NCI-H1048 (cell line): ENCODE data around the gene SDK2.

ENCODE experiments used
- DNase-seq: peaks from one replicate; lab custom pipeline; 2025; lab: John Stamatoyannopoulos, UW

Gene SDK2

DNA sequence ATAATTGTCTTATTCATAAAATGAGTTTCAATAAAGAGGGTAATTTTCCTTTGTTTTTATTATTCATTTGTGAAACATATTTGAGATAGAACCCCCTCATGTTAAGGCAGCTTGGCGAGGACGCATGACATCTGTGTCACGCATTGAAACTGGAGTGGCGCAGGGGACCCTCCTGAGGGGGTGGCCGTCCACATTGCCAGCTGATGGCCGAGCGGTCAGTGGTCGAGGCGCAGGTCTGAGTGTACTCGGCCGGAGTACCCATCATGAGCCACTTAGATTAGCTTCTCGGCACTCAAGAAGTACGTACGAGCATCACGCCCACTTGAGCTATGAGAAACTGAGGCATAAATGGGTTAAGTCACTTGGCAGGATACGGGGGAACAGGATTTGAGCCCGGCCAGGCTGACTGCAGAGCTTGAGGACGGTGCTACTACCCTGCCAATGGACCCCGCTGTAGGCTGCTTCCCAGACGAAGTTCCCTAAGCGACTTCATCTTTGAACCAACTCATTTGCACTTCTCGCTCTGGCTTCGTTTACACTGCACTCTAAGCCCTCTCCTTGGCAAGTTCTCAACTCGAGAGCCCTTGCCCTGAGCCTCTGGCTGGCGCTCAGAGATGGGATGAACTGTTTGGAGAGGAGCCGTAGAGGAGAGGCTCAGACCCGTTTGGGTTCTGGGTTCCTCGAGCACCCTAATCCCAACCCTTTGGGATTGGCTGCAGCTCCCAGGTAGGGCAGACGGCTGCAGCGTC, 91.8 kb downstream of the SDK2 start:
- DNase-seq, result no peak

DNA sequence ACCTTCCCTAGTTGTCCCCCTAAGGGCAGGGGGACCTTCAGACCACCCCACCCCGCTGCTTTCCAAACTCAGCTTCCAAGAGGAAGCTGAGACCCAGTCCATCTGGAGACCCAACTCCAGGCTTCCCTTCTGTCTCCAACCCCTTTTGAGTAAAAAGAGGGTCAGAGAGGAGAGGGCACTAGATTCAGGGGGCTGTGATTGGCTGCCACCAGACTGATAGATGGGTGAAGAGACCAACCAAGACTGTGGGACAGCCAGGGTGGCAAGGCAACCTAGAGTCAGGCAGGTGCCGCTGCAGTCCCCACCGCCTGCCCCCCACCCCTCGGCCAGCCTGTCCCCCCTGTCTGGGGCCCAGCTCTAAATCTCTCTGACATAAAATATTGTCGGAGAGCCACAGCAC, 92.5 kb downstream of the SDK2 start:
- no peak for DNase-seq

DNA sequence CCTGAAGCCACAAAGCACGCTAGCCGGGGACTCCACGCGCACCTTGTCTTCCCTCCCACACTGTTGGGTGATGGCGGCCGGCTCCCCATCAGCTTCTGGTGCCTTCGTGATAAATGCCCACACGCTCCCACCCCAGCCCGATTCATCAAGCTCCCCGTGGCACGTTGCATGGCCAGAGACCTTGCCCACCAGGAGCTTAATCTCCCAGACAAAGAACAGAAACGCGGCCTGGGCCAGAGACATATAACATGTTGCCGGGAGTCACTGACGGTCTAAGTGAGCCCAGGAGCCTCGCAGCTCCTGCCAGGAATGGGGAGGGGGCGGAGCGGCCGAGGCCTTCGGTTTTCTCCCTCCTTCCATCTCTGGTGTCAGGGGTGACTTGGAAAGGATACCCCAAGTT, 93.1 kb downstream of the SDK2 start:
- no peak for DNase-seq

DNA sequence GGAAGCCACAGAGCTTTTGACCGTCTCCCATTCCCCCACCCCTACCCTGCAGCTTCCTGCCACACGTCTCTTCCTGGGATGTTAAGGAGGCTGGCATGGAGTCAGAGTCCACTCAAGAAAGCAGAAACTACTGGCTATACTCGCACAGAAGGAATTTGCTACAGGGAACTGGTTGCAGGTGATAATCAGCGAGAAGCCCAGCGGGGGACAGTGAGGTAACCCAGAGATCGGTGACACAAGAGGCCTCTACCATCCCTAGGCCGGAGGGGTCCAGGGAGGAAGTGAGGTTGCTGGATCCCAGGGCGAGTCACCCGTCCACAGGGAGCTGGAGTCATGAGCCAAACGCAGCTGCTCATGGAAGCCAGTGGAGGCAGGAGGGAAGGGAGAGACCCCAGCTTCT, 93.7 kb downstream of the SDK2 start:
- no peak for DNase-seq

DNA sequence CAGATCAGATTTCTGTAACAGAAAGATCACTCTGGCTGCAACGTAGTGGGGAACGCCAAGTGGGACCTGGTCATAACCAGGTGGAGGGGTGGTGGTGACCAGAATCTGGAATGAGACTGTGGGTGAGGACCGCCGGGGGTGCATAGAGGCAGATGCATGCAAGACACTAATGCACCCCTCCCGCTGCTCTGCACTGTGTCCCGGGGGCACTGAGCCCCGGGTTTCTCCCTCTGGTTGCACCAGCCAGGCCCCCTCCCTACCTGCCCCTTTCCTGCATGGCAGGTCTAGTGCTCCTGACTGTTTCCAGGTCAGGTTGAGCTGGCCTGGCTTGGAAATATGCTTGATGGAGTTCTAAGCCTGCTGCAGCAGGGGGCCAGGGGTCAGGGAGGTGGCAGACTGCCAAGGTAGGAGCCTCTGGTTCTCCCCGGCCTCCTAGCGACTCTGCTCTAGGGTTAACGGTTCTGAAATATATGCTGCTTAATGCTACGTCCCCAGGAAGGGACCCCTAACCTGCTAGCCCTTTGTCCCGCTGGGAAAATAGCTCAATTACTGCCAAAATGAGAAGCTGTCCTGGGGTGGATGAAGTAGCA, 94.3 kb downstream of the SDK2 start:
- no peak for DNase-seq

DNA sequence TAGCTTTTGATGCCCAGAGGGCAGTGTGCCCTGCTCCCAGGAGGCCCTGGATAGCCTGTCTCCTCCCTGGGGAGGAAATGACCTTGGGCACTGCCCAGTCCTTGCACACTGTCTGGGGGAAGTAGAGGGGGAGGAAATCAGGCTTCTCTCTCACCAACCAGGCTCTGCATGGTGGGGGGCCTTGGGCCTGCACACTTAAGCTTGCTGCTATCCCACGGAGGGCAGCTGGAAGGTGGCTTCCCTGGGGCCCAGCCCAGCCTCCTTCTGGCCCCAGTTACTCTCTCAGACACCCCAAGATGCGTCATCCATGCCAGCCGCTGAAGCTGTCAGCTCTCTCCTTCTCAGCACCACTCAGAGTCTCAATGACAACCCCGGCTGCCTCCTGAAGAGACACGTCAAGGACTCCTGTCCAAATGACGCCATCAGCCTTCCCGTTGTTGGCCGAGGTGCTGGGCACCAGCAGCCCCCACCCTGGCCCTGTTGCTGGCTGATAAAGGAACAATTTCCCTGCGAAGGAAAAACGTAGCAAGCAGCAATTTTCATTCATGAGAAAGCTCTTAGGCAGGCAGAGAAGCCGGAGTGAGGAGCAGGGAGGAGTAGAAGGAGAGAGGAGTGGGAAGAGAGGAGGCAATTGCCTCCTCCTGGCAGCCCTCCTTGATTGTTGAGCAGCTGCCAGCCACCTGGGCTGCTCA, 95.5 kb downstream of the SDK2 start:
- no peak for DNase-seq

DNA sequence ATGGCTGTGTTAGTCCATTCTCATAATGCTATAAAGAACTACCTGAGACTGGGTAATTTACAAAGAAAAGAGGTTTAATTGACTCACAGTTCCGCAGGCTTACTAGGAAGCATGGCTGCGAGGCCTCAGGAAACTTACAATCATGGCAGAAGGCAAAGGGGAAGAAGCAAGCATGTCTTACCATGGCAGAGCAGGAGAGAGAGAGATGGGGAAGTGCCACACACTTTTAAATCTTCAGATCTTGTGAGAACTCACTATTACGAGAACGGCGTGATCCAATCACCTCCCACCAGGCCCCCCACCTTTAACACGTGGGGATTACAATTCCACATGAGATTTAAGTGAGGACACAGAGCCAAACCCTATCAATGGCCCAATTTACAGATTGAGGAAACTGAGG, 96.5 kb downstream of the SDK2 start:
- DNase-seq, result no peak

DNA sequence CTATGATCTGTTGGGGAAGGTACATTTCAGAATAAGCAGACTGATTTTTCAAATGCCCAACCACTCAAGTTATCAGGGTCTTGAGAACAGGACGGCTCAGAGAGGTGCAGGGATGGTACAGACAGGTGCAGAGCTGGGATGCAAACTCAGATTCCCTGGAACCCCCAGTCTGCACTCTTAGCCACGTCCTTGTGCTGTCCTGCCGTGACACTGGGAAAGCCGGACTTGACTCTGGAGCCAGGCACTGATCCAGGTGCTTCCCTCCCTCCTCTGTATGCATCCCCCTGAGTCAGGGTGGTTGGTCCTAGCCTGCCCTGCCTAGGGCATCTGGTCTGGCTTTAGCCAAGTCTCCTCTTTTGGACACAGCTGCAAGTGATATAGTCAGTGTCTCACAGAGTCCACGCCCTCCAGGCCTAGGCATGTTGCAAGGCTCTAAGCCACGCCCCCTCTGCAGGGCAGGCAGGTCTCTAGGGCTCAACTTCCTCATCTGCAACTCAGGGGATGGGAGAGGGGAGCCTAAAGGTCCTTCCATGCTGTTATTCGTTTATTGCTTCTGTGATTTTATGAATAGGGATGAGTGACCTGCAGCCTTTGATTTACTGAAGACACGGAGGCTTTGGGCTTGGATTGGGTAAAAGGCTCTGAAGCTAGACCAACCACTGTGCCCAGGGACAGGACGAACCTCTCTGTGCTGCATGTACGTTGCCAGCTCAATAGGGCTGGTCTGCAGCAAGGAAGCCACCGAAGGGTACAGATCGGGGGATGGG, 97.3 kb downstream of the SDK2 start:
- DNase-seq, result no peak

DNA sequence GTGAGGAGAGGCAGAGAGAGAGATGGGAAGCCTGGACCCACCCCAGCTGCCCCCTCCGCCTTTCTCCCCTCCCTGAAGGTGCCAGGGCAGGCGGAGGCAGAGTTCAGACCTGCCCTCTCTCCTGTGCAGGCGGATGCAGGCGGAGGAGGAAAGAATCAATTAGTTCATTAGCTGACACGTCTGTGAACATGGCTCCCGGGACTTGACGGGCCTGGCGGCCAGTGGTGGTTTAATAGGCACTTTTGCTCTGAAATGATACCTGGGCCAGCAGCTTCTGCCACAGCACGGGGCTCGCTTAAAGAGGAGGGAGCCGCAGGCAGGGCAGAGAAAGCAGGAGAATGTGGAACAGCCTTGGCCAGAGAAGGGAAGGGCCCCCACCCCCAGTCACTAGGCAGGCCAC, 98.1 kb downstream of the SDK2 start:
- no peak for DNase-seq

DNA sequence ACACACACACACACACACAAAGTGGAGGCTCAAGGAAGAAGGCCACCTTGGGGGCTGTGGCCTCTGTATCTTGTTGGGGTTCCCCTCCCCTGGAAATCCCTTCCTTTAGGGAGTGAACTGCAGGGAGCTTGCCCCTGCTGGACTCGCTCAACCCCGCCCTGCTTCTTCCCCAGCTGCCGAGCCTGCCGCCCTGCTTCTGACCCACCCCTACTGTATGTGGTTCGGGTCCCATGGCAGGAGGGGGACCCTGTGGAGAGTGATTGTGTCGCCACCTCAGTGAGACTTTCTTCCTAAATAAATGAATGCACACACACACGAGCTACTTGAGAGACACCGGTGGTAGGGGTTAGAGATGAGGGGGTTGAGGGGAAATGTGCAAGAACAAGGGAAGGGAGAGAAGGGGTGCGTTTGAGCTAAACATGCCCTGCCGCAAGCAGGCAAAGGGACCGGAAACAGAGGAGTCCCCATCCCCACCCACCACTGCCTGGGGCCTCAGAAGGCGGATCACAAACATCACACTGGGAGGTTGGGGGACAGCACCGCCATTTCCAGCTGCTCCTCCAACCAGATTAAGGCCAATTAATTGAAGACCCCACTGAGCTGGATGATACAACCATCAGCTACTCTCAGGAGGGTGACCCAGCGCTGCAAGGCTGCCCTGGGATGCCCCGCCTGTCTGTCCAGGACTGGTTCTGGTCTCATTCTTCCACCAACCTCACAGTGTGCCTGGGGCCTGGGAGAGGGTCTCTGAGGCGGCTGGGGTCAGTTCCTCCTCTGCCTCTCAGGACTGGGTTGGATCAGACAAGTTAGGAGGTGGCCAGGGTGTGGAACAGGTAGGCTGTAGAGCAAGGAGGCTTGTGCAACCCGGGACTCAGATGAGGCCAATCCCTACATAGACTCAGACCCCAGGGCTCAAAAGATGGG, 98.9 kb downstream of the SDK2 start:
- DNase-seq, result no peak

DNA sequence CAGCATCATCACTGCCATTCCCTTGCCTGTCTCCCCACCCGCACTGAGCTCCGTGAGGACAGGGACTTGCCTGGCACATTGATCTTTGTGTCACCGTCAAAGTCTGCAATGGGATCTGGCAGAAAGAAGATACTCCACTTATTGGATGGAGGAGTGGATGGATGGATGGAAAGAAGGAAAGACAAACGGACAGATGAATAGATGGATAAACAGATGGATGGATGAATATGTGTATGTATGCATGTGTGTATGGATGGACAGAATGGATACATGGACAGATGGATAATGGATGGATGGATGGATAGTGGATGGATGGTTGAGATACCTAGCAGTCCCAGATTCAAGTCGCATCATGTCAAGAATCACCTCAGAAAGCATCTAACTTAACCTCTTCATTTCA, 99.9 kb downstream of the SDK2 start:
- no peak for DNase-seq

DNA sequence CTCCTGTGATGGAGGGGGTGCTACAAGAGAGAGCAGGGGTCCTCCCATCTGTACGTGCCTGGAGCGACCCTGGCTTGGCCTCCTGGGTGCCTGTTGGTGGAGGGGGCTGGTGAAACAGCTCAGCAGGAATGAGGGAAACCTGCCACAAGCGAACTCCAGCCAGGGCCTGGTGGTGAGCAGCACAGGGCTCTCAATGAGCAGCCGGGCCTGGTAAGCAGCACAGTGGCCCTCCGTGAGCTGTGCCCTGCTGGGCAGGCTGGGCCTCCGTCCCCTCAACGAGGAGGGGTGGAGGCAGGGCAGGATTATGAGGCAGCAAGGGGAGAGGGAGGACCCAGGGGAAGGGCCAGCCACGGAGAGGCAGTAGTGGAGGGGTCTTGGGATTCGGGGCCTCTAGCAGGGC, 101.9 kb downstream of the SDK2 start:
- DNase-seq, result no peak

DNA sequence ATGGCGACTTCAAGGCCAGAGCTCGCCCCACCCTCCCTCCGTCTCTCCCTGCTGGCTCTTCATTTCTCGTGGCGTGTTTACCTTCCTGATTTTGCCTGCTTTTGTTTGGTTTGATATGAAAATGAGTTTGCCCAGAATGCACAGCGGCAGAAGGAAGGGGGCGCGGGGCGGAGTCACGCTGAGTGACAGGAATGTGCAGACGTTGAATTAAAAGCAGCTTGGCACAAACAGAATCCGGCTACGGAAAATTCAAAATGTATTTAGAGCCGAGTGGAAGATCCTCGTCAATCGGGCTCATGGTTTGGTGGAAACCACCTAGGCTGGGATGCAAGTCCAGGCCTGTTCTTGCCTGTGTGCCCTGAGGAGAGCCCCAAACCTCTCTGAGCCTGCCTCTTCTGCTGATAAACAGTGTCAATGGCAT, 102.7 kb downstream of the SDK2 start:
- DNase-seq, result no peak

DNA sequence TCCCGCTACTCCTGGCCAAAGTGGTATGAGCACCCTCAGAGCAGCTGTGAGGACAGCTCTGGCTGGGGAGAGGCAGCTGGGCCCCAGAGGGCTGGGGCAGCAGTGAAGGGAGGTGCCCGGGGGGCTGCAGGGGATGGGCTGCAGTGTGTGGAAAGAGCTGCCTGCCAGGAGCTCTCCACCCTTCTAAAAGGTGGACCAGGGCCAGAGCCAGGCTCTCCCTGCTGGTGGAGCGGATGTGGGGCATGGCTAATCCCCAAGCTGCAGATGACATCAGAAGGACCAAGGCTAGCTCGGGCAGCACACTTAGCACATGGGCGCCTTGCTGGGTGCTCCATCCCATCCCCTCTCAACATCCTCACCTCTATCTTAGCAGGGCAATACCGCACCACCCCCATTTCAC, 103.1 kb downstream of the SDK2 start:
- no peak for DNase-seq

DNA sequence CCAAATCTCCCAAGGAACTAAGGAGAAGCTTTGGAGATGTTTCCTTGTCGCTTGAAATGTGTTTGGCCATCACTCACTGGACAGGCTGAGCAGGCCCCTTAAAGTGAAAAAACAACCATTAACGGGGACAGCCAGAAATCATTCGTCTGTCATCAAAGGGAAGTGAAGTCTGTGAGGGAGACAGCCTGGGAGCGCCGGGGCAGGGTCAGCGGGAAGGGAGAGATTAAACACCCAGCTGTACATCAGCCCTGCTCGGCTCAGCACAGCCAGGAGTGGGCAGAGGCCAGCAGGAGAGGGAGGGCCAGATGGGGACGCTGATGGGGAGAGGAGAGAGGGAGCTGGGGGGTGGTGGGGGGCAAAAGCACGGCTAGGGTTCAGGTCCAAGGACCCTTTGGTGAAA, 105.1 kb downstream of the SDK2 start:
- DNase-seq, result no peak

DNA sequence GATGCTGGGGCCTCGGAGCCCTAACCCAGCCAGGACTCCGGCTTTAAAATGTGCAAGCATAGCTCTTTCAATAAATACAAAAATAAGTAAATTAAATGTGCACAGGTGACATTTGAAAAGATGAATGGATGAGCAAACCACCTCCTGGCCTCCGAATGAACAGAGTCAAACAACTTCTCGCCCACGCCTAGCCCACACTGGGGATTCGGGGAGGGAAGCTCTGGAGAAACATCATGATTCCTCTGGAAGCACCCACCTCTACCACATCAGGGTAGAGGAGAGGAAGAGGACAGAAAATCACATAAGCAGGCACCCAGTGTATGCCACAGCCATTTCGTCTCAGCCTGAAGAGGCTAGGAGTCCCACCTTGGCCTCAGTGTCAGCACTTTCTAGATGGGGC, 105.8 kb downstream of the SDK2 start:
- no peak for DNase-seq

DNA sequence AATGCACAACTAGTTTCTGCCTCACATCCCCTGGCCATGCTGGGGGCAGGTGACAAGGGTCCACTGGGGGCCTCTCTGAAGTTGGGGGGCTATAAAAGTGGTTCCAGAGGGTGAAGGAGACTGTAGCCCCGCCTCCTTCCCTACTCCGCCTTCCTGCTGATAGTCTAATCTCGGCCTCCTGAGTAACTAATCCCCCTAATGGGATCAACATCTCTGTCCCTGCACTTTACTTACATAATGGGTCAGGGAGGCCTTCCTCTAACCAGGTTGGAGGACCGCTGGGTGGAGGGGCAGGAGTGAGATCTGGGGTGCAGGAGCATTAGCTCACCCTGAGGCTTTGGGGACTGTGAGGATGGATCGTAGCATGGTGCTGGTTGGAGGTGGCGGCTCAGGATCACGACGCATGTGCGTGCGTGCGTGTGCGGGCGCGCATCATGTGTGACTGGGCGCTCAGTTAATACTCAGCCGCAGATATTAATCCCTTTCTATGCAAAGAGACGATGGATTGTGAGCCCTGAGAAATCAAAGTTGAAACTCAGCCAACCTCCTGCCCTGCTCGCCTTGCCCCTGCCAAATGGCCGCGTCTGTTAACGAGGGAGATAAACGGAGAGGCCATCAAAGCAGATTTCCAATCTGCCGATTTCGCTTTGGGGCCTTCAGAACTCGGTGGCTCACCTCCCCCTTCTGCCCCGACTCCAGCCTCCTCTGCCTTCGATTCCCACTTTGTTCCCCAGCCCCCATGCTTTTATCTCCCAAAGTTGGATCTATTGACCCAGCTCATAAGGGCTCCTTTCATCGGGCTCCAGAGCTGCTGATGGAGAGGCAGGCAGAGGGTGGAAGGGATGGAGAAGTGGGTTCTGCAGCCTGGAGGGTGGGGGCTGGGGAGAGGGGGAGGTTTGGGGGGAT, 107.3 kb downstream of the SDK2 start:
- no peak for DNase-seq

DNA sequence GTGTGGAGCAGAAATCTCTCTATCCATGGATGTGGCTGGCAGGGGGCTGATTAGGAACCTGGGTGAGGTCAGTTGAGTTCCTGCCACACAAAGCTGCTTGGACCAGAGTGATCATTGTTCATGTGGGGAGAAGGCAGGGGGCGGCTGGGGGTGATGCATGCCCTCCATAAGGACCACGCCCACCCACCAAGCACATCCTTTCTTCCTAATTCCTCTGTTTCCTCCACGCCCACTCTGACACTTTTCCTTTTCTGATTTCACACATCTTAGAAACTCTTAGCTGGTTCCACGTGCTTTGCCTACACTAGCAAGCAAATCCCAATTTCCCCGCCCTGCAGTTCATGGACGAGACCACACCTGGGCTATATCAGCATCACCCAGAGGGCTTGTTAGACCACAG, 108.5 kb downstream of the SDK2 start:
- DNase-seq, result no peak

DNA sequence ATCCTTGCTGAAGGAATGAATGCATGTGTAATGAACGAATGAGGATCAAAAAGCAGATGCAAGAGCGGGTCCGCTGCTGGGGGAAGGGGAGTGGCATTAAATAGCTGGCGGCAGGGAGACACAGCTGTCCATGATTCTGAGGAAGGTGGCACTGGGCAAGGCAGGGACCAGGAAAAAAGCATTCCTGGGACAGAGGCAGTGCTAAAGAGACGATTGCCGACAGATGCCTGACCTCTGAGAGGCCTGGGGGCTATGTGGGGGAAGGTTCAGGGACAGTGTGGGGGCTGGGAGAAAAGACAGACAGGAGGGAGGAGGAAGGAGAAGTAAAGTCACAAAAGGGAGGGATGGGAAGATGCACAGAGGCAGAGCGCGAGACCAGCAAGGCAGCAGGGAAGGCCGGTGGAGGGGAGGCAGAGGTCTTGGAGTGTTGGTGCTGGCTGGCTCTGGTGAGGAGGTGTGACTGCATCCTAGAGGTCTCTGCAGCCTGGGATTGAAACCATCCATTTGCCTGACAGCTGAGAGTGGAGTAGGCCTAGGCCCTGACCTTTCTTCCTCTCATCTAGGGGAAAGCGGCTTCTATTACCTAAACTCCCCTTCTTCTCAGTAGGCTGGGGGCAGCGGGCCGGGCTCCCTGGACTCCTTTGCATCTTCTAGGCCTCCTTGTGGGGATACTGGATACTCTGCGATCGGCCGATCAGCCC, 109.9 kb downstream of the SDK2 start:
- no peak for DNase-seq

DNA sequence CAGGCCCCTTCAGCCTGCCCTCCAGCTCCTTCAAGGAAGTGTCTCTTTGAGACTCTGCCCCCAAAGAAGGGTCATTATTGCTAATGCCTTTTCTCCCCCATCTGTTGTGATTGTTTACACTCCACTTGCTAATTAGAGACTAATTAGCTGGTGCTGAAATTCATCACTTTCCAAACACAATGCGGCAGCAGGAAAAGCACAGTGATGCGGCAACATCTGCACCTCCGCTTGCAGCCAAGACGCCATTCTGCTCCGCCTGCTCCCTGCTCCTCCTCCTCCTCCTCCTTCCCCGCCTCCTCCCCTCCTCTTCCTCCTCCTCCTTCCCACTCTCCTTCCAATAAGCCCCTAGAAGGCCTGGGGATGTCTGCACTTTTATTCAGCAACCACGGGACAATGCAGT, 110.5 kb downstream of the SDK2 start:
- no peak for DNase-seq
